ENCODE measurements around the gene PROX1. TPM values are rescaled to one million over a fixed set of nuclear protein-coding genes. Genes with fewer than 3 reads are reported as not detected.

The PROX1 gene
- total and polyA plus RNA-seq, 7 donors, result 0.40 to 20.6 (median 8.3) TPM

- intact Hi-C loops (cut with DNase I), result no loop called here
- DNase-seq (no peak), ATAC-seq (no peak)
- no peak overlapping the region for H3K4me3 ChIP-seq
- 48 to 57% (median 55%) methylated on average over 2 of the region's 2 CpGs for WGBS, 3 donors
- H3K9me3 ChIP-seq, result no peaks in the 10 kb centered on the region
- no peak for TF ChIP-seq CTCF (IDR thresholded peaks at IDR 0.05)
- no peaks in the 10 kb centered on the region for H3K27me3 ChIP-seq (ENCODE audit: insufficient read depth in 3 of 3, low read length in 2 of 3)
- H3K4me1 ChIP-seq, result no peaks in the 10 kb centered on the region
- H3K36me3 ChIP-seq (ENCODE audit: insufficient read depth in 1 of 2, low read depth in 1 of 2), result no peaks in the 10 kb centered on the region
- no peak overlapping the region for H3K27ac ChIP-seq
These were observed 17.7 kb upstream of the PROX1 start for GRCh38 chr1:213969958-213970555.

- TF ChIP-seq CTCF (IDR thresholded peaks at IDR 0.05), result no peak
- ATAC-seq (no peak), DNase-seq (no peak)
- Histone ChIP-seq H3K36me3 (ENCODE audit: insufficient read depth in 1 of 2, low read depth in 1 of 2) (no peaks in the 10 kb centered on the region), H3K27ac (no peak overlapping the region), H3K9me3 (no peaks in the 10 kb centered on the region), H3K27me3 (ENCODE audit: insufficient read depth in 3 of 3, low read length in 2 of 3) (no peaks in the 10 kb centered on the region), H3K4me1 (no peaks in the 10 kb centered on the region), H3K4me3 (no peak overlapping the region)
- intact Hi-C loops (cut with DNase I), result no loop called here
- 61 to 69% (median 67%) methylated on average over 2 of the region's 2 CpGs for WGBS, 3 donors
These were observed 15.6 kb upstream of the PROX1 start for GRCh38 chr1:213972141-213972540.

GRCh38 chr1:213973129-213973528 is 14.6 kb upstream of the PROX1 start:
- no peaks in the 10 kb centered on the region for H3K27me3 ChIP-seq (ENCODE audit: insufficient read depth in 3 of 3, low read length in 2 of 3)
- intact Hi-C loops (cut with DNase I), result no loop called here
- TF ChIP-seq CTCF (IDR thresholded peaks at IDR 0.05), result no peak
- no peak overlapping the region for H3K27ac ChIP-seq
- no peak overlapping the region for H3K4me3 ChIP-seq
- ATAC-seq (no peak), DNase-seq (no peak)
- H3K9me3 ChIP-seq, result no peaks in the 10 kb centered on the region
- no peaks in the 10 kb centered on the region for H3K36me3 ChIP-seq (ENCODE audit: insufficient read depth in 1 of 2, low read depth in 1 of 2)
- H3K4me1 ChIP-seq, result no peaks in the 10 kb centered on the region
- WGBS, 3 donors, result 59 to 90% (median 70%) methylated on average over 1 of the region's 1 CpG

- DNase-seq (no peak), ATAC-seq (no peak)
- H3K27ac ChIP-seq, result no peak overlapping the region
- no peaks in the 10 kb centered on the region for H3K36me3 ChIP-seq (ENCODE audit: insufficient read depth in 1 of 2, low read depth in 1 of 2)
- no peaks in the 10 kb centered on the region for H3K4me1 ChIP-seq
- intact Hi-C loops (cut with DNase I), result no loop called here
- H3K27me3 ChIP-seq (ENCODE audit: insufficient read depth in 3 of 3, low read length in 2 of 3), result peaks cover 0 to 15% (median under 1%) of the 10 kb centered on the region in 3 donors
- no peak for TF ChIP-seq CTCF (IDR thresholded peaks at IDR 0.05)
- H3K9me3 ChIP-seq, result no peaks in the 10 kb centered on the region
- WGBS, 3 donors, result 59 to 66% (median 60%) methylated on average over 8 of the region's 8 CpGs
- H3K4me3 ChIP-seq, result no peak overlapping the region
These were observed 10.9 kb upstream of the PROX1 start for GRCh38 chr1:213976665-213977485.

Measured in psoas muscle (tissue), 8 donors.